Activated CD8-positive, alpha-beta memory T cell treated with anti-CD3 and anti-CD28 coated beads, Interleukin-2, amount 50 U/mL, for 4 hours (primary cell): Measurements from ENCODE around the gene KRTAP10-9.
"Not testable (repeated sequence)": the region's sequence is repeated elsewhere in the genome, so short reads cannot be mapped to it uniquely, and the experiment has no call there.

ENCODE experiments used
- DNase-seq: peaks from one replicate; pipeline ENCODE4 v3.0.0-alpha.2; 2020

The KRTAP10-9 gene

GRCh38 chr21:44596068-44596725, 30.7 kb upstream of the KRTAP10-9 start:
- DNase-seq: no peak

- no peak for DNase-seq
Observed at GRCh38 chr21:44598061-44598460, 28.8 kb upstream of the KRTAP10-9 start.

- no peak for DNase-seq
Observed at GRCh38 chr21:44599264-44600029, 27.4 kb upstream of the KRTAP10-9 start.

GRCh38 chr21:44600118-44600978, 26.5 kb upstream of the KRTAP10-9 start, which contains the start of gene KRTAP10-7:
TSS of gene KRTAP10-7 (plus strand) at chr21:44600597. CDS start at chr21:44600622, 25 bp downstream.
- not testable (repeated sequence) for DNase-seq

- DNase-seq: not testable (repeated sequence)
Observed at GRCh38 chr21:44601091-44601490, 25.8 kb upstream of the KRTAP10-9 start.

GRCh38 chr21:44601596-44602462, 25.1 kb upstream of the KRTAP10-9 start:
- DNase-seq: no peak

- no peak for DNase-seq
Observed at GRCh38 chr21:44602463-44602850, 24.4 kb upstream of the KRTAP10-9 start.

GRCh38 chr21:44603109-44603875, 23.6 kb upstream of the KRTAP10-9 start:
- DNase-seq: no peak

GRCh38 chr21:44603911-44604310, 23.0 kb upstream of the KRTAP10-9 start:
- no peak for DNase-seq

- no peak for DNase-seq
Observed at GRCh38 chr21:44606495-44606894, 20.4 kb upstream of the KRTAP10-9 start.

GRCh38 chr21:44609193-44609592, 17.7 kb upstream of the KRTAP10-9 start:
- DNase-seq: no peak

GRCh38 chr21:44610157-44610843, 16.6 kb upstream of the KRTAP10-9 start:
- not testable (repeated sequence) for DNase-seq

- DNase-seq: no peak
Observed at GRCh38 chr21:44611551-44611950, 15.3 kb upstream of the KRTAP10-9 start.

GRCh38 chr21:44612029-44612486, 14.8 kb upstream of the KRTAP10-9 start, which contains the start of gene KRTAP10-8:
TSS of gene KRTAP10-8 (plus strand) at chr21:44612079. CDS start at chr21:44612101, 22 bp downstream.
- DNase-seq: no peak

- DNase-seq: no peak
Observed at GRCh38 chr21:44612669-44613229, 14.1 kb upstream of the KRTAP10-9 start.

GRCh38 chr21:44613386-44614155, 13.3 kb upstream of the KRTAP10-9 start:
- DNase-seq: no peak

GRCh38 chr21:44614161-44614631, 12.7 kb upstream of the KRTAP10-9 start:
- no peak for DNase-seq

GRCh38 chr21:44614961-44615391, 11.9 kb upstream of the KRTAP10-9 start:
- DNase-seq: no peak

- no peak for DNase-seq
Observed at GRCh38 chr21:44615466-44615865, 11.4 kb upstream of the KRTAP10-9 start.
